Renal pelvis (tissue), 4 donors: ENCODE results near the gene SLC43A3. TPM values are rescaled to one million over a fixed set of nuclear protein-coding genes. Genes with fewer than 3 reads are reported as not detected.

Source experiments
- DNase-seq: peaks from one replicate; pipeline ENCODE4 v3.0.0-alpha.2; 2013
- polyA plus RNA-seq, 3 donors: library from polyadenylated mRNA; unstranded; fragments of 120-200 nt; gene quantifications; one replicate each; pipeline ENCODE4 v1.2.1, GENCODE V29; 2013; ENCODE audit not compliant: insufficient read length in 3 of 3

Gene SLC43A3
- polyA plus RNA-seq, 3 donors = 20.3 to 25.0 (median 24.4) TPM

GRCh38 chr11:57360991-57361390, 65.9 kb downstream of the SLC43A3 start:
- no peak for DNase-seq

GRCh38 chr11:57359896-57360690, 66.8 kb downstream of the SLC43A3 start:
- no peak for DNase-seq

GRCh38 chr11:57359396-57359795, 67.5 kb downstream of the SLC43A3 start:
- no peak for DNase-seq

GRCh38 chr11:57358991-57359390, 67.9 kb downstream of the SLC43A3 start:
- no peak for DNase-seq

- no peak for DNase-seq
Observed at GRCh38 chr11:57358543-57358961, 68.4 kb downstream of the SLC43A3 start.

GRCh38 chr11:57357856-57358255, 69.1 kb downstream of the SLC43A3 start:
- DNase-seq = no peak

- DNase-seq = no peak
Observed at GRCh38 chr11:57357310-57357709, 69.6 kb downstream of the SLC43A3 start.

Other genes starting within 250 kb of the SLC43A3 start
- 1 to 10 TPM; 3.4 to 4.5 (median 4.5) TPM for gene LRRC55, start 245.2 kb downstream of the SLC43A3 start, polyA plus RNA-seq
- gene APLNR, start 189.9 kb downstream of the SLC43A3 start, polyA plus RNA-seq = 100 to 1,000 TPM in 1 of 3 donors, 10 to 100 TPM in 2; 95.0 to 111 (median 96.0) TPM
- gene TNKS1BP1, start 102.2 kb downstream of the SLC43A3 start, polyA plus RNA-seq = 10 to 100 TPM; 66.2 to 76.4 (median 67.6) TPM
- 100 to 1,000 TPM; 162 to 212 (median 183) TPM for gene SSRP1, start 91.2 kb downstream of the SLC43A3 start, polyA plus RNA-seq
- gene P2RX3, start 88.8 kb downstream of the SLC43A3 start, polyA plus RNA-seq = 1 to 10 TPM in 1 of 3 donors, under 1 TPM in 2; 0.76 to 1.4 (median 0.83) TPM
- under 1 TPM; 0.26 to 0.77 (median 0.52) TPM for gene PRG3, start 46.0 kb downstream of the SLC43A3 start, polyA plus RNA-seq
- gene PRG2, start 36.5 kb downstream of the SLC43A3 start, polyA plus RNA-seq = 1 to 10 TPM in 1 of 3 donors, under 1 TPM in 2; 0.59 to 1.5 (median 0.88) TPM
- 1 to 10 TPM; 2.8 to 4.7 (median 3.8) TPM for gene RTN4RL2, start 33.4 kb upstream of the SLC43A3 start, polyA plus RNA-seq
- 1 to 10 TPM; 5.0 to 6.5 (median 5.5) TPM for gene SLC43A1, start 88.6 kb upstream of the SLC43A3 start, polyA plus RNA-seq
- 10 to 100 TPM; 33.1 to 47.7 (median 40.0) TPM for gene TIMM10, start 103.6 kb upstream of the SLC43A3 start, polyA plus RNA-seq
- gene SMTNL1, start 110.5 kb upstream of the SLC43A3 start, polyA plus RNA-seq = under 1 TPM; 0.17 to 0.37 (median 0.30) TPM
- 10 to 100 TPM; 30.6 to 40.3 (median 34.2) TPM for gene UBE2L6, start 140.6 kb upstream of the SLC43A3 start, polyA plus RNA-seq
- gene SERPING1, start 170.6 kb upstream of the SLC43A3 start, polyA plus RNA-seq = 100 to 1,000 TPM; 125 to 141 (median 130) TPM
- 1 to 10 TPM; 2.0 to 5.9 (median 4.3) TPM for gene YPEL4, start 222.8 kb upstream of the SLC43A3 start, polyA plus RNA-seq
- 10 to 100 TPM; 15.2 to 17.9 (median 15.8) TPM for gene CLP1, start 230.6 kb upstream of the SLC43A3 start, polyA plus RNA-seq
- gene ZDHHC5, start 241.0 kb upstream of the SLC43A3 start, polyA plus RNA-seq = 10 to 100 TPM; 53.7 to 59.9 (median 54.9) TPM